Transverse colon (tissue), 4 donors: ENCODE results near the gene SEL1L3. TPM values are rescaled to one million over a fixed set of nuclear protein-coding genes. Genes with fewer than 3 reads are reported as not detected.

ENCODE experiments used
- DNase-seq: peaks from one replicate; pipeline ENCODE4 v3.0.0-alpha.2; 2019
- H3K27ac ChIP-seq, 4 donors: fragments of 200-600 bp; sonication (generic); 2 replicates each; pipeline ENCODE4 v1.5.1; 2016 to 2018; ENCODE audit warnings: inconsistent platforms in 4 of 4
- H3K27me3 ChIP-seq: fragments of 200-600 bp; sonication (generic); 2 replicates; pipeline ENCODE4 v1.5.1; 2017; ENCODE audit warnings: inconsistent platforms
- H3K36me3 ChIP-seq, 4 donors: fragments of 200-600 bp; sonication (generic); 2 replicates each; pipeline ENCODE4 v1.5.1; 2017 to 2019; ENCODE audit warnings: inconsistent platforms in 4 of 4
- H3K4me1 ChIP-seq, 4 donors: fragments of 200-600 bp; sonication (generic); 2 replicates each; pipeline ENCODE4 v1.5.1; 2017 to 2020; ENCODE audit warnings: inconsistent platforms in 4 of 4
- H3K4me3 ChIP-seq, 4 donors: fragments of 200-600 bp; sonication (generic); 1 replicate in 1 of 4; 2 replicates in 3 of 4; pipeline versions ENCODE4 v1.5.1 to v1.6.1; 2017 to 2019; ENCODE audit warnings: inconsistent platforms in 4 of 4
- H3K9me3 ChIP-seq, 2 donors: fragments of 200-600 bp; sonication (generic); 2 replicates each; pipeline ENCODE4 v1.5.1; 2017 to 2019; ENCODE audit warnings: inconsistent platforms in 2 of 2
- CTCF ChIP-seq, 5 experiments: fragments of 200-600 bp in 3 of 5; fragments of 450-650 bp in 2 of 5; sonication (generic) in 3 of 5; IDR thresholded peaks; 1 replicate in 2 of 5; 2 replicates in 3 of 5; pipeline ENCODE4 v1.5.1; 2016 to 2017; ENCODE audit warnings: antibody characterized with exemption in 5 of 5, inconsistent platforms in 3 of 5, mild to moderate bottlenecking in 2 of 5, moderate library complexity in 1 of 5
- EP300 ChIP-seq: sonication (generic); formaldehyde crosslinking; IDR thresholded peaks from one replicate; pipeline ENCODE4 v1.6.1; 2017; ENCODE audit warnings: antibody characterized with exemption, low read depth
- POLR2A ChIP-seq: fragments of 450-650 bp; IDR thresholded peaks from one replicate; pipeline ENCODE4 v1.6.1; 2016; ENCODE audit warnings: antibody characterized with exemption, mild to moderate bottlenecking, moderate library complexity
- POLR2AphosphoS5 ChIP-seq, 3 donors: sonication (generic); formaldehyde crosslinking; IDR thresholded peaks; one replicate each; pipeline ENCODE4 v1.6.1; 2016; ENCODE audit warnings: antibody characterized with exemption in 3 of 3
- WGBS, 2 donors: methylation state at CpG; one replicate each; pipeline ENCODE4 v1.1.5; 2018; ENCODE audit warnings: low coverage in 1 of 2; 5-methylcytosine and 5-hydroxymethylcytosine counted together
- in situ Hi-C, 4 donors: fragments of 200-750 bp; cut with MboI; loops; one replicate each; pipeline versions ENCODE4 v1.15.0 to v1.15.1; 2017; ENCODE audit warnings: low sequenced_read_pairs in 3 of 4, low pct_ligation_motif_present in 1 of 4, low pct_unique_long_range_greater_than_20kb in 1 of 4
- intact Hi-C: fragments of 100-400 bp; cut with DNase I; formaldehyde crosslinking; loops from one replicate; pipeline ENCODE4 v1.15.1; 2023; ENCODE audit warnings: low total_unique reads
- total RNA-seq, 4 donors: library from RNA; depleted of rRNA; stranded (reverse); fragments of >200 nt; gene quantifications; one replicate each; pipeline ENCODE4 v1.1.0, GENCODE V29; 2016

Gene SEL1L3
- total RNA-seq, 4 donors from 2014 or later: 51.3 to 128 (median 98.3) TPM

DNA sequence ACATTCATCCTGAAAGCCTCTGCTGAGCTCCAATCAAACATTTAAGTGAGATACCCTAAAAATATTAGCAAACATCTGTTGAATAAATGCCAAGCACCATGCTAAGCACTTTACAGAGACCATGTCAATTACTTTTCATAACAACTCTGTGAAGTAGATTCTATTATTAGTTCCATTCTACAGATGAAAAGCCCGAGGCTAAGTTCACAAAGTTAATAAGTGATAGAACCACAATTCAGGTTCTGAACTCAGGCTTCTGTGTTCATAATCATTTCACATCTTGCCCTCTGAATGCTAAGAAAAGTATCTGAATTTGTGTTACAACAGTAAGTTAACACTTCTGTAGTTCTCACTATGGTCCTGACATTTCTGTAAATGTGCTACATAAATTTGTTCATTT is 27.4 kb downstream of the SEL1L3 start:
- WGBS, 2 donors: 64% methylated on average over 1 of the region's 1 CpG
- no peak for DNase-seq
- no peaks in the 10 kb centered on the region for H3K9me3 ChIP-seq
- H3K36me3 ChIP-seq: no peaks in the 10 kb centered on the region
- no peak for TF ChIP-seq EP300
- TF ChIP-seq POLR2A: no peak
- no peak for TF ChIP-seq CTCF (IDR thresholded peaks at IDR 0.05)
- no peak for TF ChIP-seq POLR2AphosphoS5 (IDR thresholded peaks at IDR 0.05)
- H3K27me3 ChIP-seq: no peaks in the 10 kb centered on the region
- in situ Hi-C loops: no loop called here
- no peak overlapping the region for H3K27ac ChIP-seq
- H3K4me1 ChIP-seq: no peaks in the 10 kb centered on the region
- no peak overlapping the region for H3K4me3 ChIP-seq
- intact Hi-C loops: no loop called here

DNA sequence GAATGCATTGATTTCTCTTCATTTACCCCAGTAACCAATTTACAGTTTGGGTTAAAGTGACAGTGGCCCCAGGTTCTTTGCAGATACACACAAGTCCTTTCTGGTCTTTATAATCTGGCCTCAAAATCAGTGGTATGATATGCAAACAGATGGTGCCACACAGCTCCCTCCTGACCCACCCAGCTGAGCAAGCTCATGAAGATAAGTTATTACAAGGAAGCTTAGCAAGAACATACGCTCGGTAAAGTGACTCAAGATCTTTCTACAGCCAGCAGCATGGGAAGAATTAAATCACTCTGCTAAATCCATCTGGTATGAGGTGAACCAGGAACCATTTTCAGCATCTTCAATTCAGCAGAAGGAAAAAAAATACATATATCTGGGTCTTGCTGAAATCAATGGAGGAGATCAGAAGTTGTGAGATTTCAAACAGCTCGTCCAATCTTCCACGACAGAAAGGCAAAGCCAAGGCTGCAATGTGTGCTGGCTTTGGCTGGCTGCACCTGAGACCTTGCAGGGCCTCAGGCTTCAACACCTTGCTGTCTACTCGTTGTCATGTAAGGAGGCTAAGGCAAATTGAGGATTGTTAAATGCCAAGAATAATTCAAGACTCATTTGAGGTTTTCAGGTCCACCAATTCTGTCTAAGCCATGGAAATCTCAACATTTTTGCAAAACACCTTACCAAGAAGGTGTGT is 28.2 kb downstream of the SEL1L3 start:
- in situ Hi-C loops (no loop called here), intact Hi-C loops (no loop called here)
- DNase-seq: no peak

GRCh38 chr4:25830548-25830947 is 32.2 kb downstream of the SEL1L3 start:
- Histone ChIP-seq H3K27me3 (no peaks in the 10 kb centered on the region), H3K36me3 (no peaks in the 10 kb centered on the region), H3K9me3 (no peaks in the 10 kb centered on the region), H3K4me3 (no peak overlapping the region), H3K27ac (no peak overlapping the region), H3K4me1 (no peaks in the 10 kb centered on the region)
- in situ Hi-C loops (no loop called here), intact Hi-C loops (no loop called here)
- no peak for DNase-seq
- TF ChIP-seq CTCF (IDR thresholded peaks at IDR 0.05) (no peak), POLR2A (no peak), POLR2AphosphoS5 (IDR thresholded peaks at IDR 0.05) (no peak)
- 92% methylated on average over 5 of the region's 5 CpGs; no CpG with 5 or more reads in 1 of the 2 donors for WGBS, 2 donors

More for the DNA sequence above, 28.2 kb downstream of the SEL1L3 start:
- Histone ChIP-seq H3K4me3 (no peak overlapping the region), H3K27ac (peak overlapping the region in 1 of 4 donors; percentile 30), H3K4me1 (no peaks in the 10 kb centered on the region), H3K27me3 (no peaks in the 10 kb centered on the region), H3K9me3 (no peaks in the 10 kb centered on the region), H3K36me3 (no peaks in the 10 kb centered on the region)
- TF ChIP-seq POLR2AphosphoS5 (IDR thresholded peaks at IDR 0.05): no peak
- no peak for TF ChIP-seq EP300
- no peak for TF ChIP-seq CTCF (IDR thresholded peaks at IDR 0.05)
- no peak for TF ChIP-seq POLR2A
- WGBS, 2 donors: 75 to 77% methylated on average over 4 to 5 of the region's 5 CpGs

GRCh38 chr4:25827897-25828296 is 34.9 kb downstream of the SEL1L3 start:
- Histone ChIP-seq H3K4me1 (no peaks in the 10 kb centered on the region), H3K9me3 (no peaks in the 10 kb centered on the region), H3K36me3 (no peaks in the 10 kb centered on the region), H3K4me3 (no peak overlapping the region), H3K27me3 (no peaks in the 10 kb centered on the region), H3K27ac (no peak overlapping the region)
- DNase-seq: no peak
- 100% methylated on average over 4 of the region's 4 CpGs for WGBS, 2 donors
- intact Hi-C loops: no loop called here
- TF ChIP-seq EP300 (no peak), POLR2AphosphoS5 (IDR thresholded peaks at IDR 0.05) (no peak), CTCF (IDR thresholded peaks at IDR 0.05) (no peak), POLR2A (no peak)
- in situ Hi-C loops: no loop called here
